Stimulated activated CD4-positive, alpha-beta T cell treated with anti-CD3 and anti-CD28 coated beads, Interleukin-4, amount 100 ng/mL, for 24 hours (primary cell): ENCODE results near the gene STAG1.

Experiments used
- DNase-seq: peaks from one replicate; pipeline ENCODE4 v3.0.0-alpha.2; 2020

STAG1 gene

GRCh38 chr3:136296960-136297359 lies 455.2 kb downstream of the STAG1 start:
- no peak for DNase-seq

GRCh38 chr3:136294176-136294575 lies 458.0 kb downstream of the STAG1 start:
- DNase-seq = no peak

DNA sequence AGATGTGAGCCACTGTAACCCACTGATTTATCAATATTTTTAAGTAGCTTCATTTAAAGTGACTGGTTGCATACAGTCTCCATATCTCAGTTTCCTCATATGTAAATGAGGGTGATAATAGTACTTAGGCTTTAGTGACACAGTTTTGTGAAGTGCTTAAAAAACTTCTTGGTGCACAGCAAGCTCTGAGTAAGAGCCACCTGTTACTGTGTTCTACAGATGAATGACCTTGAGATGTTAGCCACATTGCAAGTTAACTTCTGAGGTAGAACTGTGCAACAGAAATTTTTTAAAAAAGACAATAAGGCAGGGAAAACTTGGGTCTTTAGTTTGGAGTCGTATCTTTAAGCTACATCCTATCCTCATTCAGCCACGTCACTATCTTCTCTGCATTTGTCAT lies 458.9 kb downstream of the STAG1 start:
- DNase-seq = no peak

GRCh38 chr3:136292500-136292899 lies 459.7 kb downstream of the STAG1 start:
- no peak for DNase-seq

GRCh38 chr3:136291302-136291701 lies 460.9 kb downstream of the STAG1 start:
- no peak for DNase-seq
